HG02642 (cell line): ENCODE results near the gene JAK3.
"Not testable (repeated sequence)": the region's sequence is repeated elsewhere in the genome, so short reads cannot be mapped to it uniquely, and the experiment has no call there.

ENCODE experiments used
- ATAC-seq: cut with Tn5 transposase; IDR thresholded peaks from one replicate; pipeline ENCODE4 v1.9.1; 2021; ENCODE audit warnings: mild to moderate bottlenecking; ENCODE audit not compliant: unreplicated experiment, poor library complexity

JAK3 gene

GRCh38 chr19:17783721-17784120 is 64.1 kb downstream of the JAK3 start:
- ATAC-seq: not testable (repeated sequence)

- no peak for ATAC-seq
These were observed 67.0 kb downstream of the JAK3 start for GRCh38 chr19:17780781-17781180.

GRCh38 chr19:17778968-17779929 is 68.5 kb downstream of the JAK3 start:
- ATAC-seq: no peak

GRCh38 chr19:17778251-17778967 is 69.4 kb downstream of the JAK3 start:
- ATAC-seq: no peak

GRCh38 chr19:17777840-17778239 is 69.9 kb downstream of the JAK3 start:
- ATAC-seq: not testable (repeated sequence)

- peak; percentile 72 for ATAC-seq
These were observed 71.6 kb downstream of the JAK3 start for GRCh38 chr19:17775991-17776803.

- peak; percentile 1 for ATAC-seq
These were observed 72.4 kb downstream of the JAK3 start for GRCh38 chr19:17775245-17775927.
